ENCODE data around the gene WNT3. TPM values are rescaled to one million over a fixed set of nuclear protein-coding genes. Genes with fewer than 3 reads are reported as not detected.

WNT3 gene
- total and polyA plus RNA-seq, 2 of the 8 experiments (the other 6 are each of a cell fraction or from before 2014, with no cell fraction given) = 0.56 to 2.0 TPM

- no peak overlapping the region for H2BK120ac ChIP-seq (replicated peaks; ENCODE audit: low read depth, low read length)
- H4K5ac ChIP-seq (ENCODE audit: insufficient read length, low read depth, low read length) = no peak overlapping the region
- H2BK12ac ChIP-seq (ENCODE audit: low read depth, low read length) = peak overlapping the region; percentile 46; the same call in 1 of the 2 replicates
- POLR2A ChIA-PET (ENCODE audit: partially characterized antibody) = interaction anchor here (1.1 to 1.3 kb wide), 2 partner anchors 9 to 52 kb away, joined by 3 to 5 read pairs; no protein-coding TSS in a partner anchor
- H3K27ac ChIP-seq (ENCODE audit: low read depth, low read length) = no peak overlapping the region
- H2BK20ac ChIP-seq (ENCODE audit: low read length) = no peak overlapping the region; the same call in 1 of the 2 replicates
- H3K36me3 ChIP-seq (ENCODE audit: control insufficient read depth in 2 of 4, insufficient read depth in 4 of 4, low read length in 3 of 4) = no peaks in the 10 kb centered on the region
- H4K91ac ChIP-seq (replicated peaks; ENCODE audit: insufficient read length, low read length) = no peak overlapping the region
- DNase-seq (ENCODE audit: low read depth in 1 of 2, low spot score in 2 of 2) (no peak), FAIRE-seq (no peak)
- peak overlapping the region; percentile 71; the same call in 1 of the 2 replicates for H2AFZ ChIP-seq (ENCODE audit: low read length)
- H2BK5ac ChIP-seq (ENCODE audit: low read depth, low read length) = no peak overlapping the region
- peaks cover 2% of the 10 kb centered on the region; the same call in 1 of the 2 replicates for H3K23me2 ChIP-seq (ENCODE audit: low read depth, low read length)
- H3K79me2 ChIP-seq (ENCODE audit: control insufficient read depth in 1 of 2, insufficient read depth in 2 of 2, low read length in 2 of 2) = no peaks in the 10 kb centered on the region
- 0 out of 2 replicates have a peak overlapping the region, but pooled peaks have one; percentile 9 for H3K18ac ChIP-seq (ENCODE audit: extremely low read depth, low read length)
- H4K20me1 ChIP-seq (replicated peaks in 1 of 2; ENCODE audit: control insufficient read depth in 1 of 2, insufficient read depth in 2 of 2, low read length in 2 of 2) = no peaks in the 10 kb centered on the region
- peaks cover 0 to 5% (median 0%) of the 10 kb centered on the region in 4 experiments; a peak in 2 of 7 replicates for H3K27me3 ChIP-seq (replicated peaks in 1 of 4; ENCODE audit: control insufficient read depth in 3 of 4, extremely low read depth in 1 of 4, insufficient read depth in 3 of 4, low read length in 3 of 4)
- no peak overlapping the region for H3K14ac ChIP-seq (ENCODE audit: insufficient read length)
- H3K23ac ChIP-seq (ENCODE audit: insufficient read length) = no peak overlapping the region
- no peak overlapping the region for H2BK15ac ChIP-seq (ENCODE audit: low read length)
- no peak overlapping the region for H3K4me3 ChIP-seq (ENCODE audit: extremely low read depth in 1 of 4, insufficient read depth in 2 of 4, low read depth in 3 of 4, low read length in 4 of 4)
- peaks cover 0 to 8% (median 3%) of the 10 kb centered on the region in 4 experiments; a peak in 5 of 7 replicates for H3K4me1 ChIP-seq (replicated peaks in 1 of 4; ENCODE audit: control insufficient read depth in 3 of 4, insufficient read depth in 4 of 4, low read length in 3 of 4)
- H3K56ac ChIP-seq (replicated peaks; ENCODE audit: insufficient read length, low read depth, low read length) = no peak overlapping the region
- H2AK5ac ChIP-seq (ENCODE audit: low read depth, low read length) = no peak overlapping the region
- peak overlapping the region; percentile 14 for H3K4ac ChIP-seq (replicated peaks; ENCODE audit: insufficient read length, low read depth, low read length)
- no peaks in the 10 kb centered on the region for H3K9me3 ChIP-seq (ENCODE audit: insufficient read depth in 2 of 2, low read depth in 1 of 2, low read length in 1 of 2)
- H3K9ac ChIP-seq (replicated peaks in 1 of 4; ENCODE audit: extremely low read depth in 1 of 4, low read depth in 3 of 4, low read length in 3 of 4) = no peak overlapping the region
- WGBS, 2 experiments (ENCODE audit: extremely low coverage in 1 of 2, insufficient coverage in 1 of 2, insufficient read length in 1 of 2, insufficient replicate concordance in 2 of 2, low coverage in 1 of 2, low lambda C conversion rate in 2 of 2, missing lambda C conversion rate in 1 of 2) = 88% methylated on average over 8 of the region's 8 CpGs; no CpG with 5 or more reads in 1 of the 2 experiments
- H3K4me2 ChIP-seq (ENCODE audit: insufficient read depth in 1 of 2, low read depth in 2 of 2, low read length in 2 of 2) = no peak overlapping the region
- no peaks in the 10 kb centered on the region for H3K79me1 ChIP-seq (ENCODE audit: low read depth, low read length)
- H4K8ac ChIP-seq (ENCODE audit: extremely low read depth, insufficient read depth, low read length) = peak overlapping the region; percentile 86; the same call in 1 of the 2 replicates
- CTCF ChIA-PET (ENCODE audit: partially characterized antibody) = interaction anchor here (1.1 to 5.7 kb wide), 7 partner anchors 13 to 114 kb away, joined by 3 to 22 read pairs (median 5); no protein-coding TSS in a partner anchor
- no peak for TF ChIP-seq CTCF (IDR thresholded peaks at IDR 0.05; ENCODE audit: control extremely low read depth in 1 of 3, insufficient read depth in 1 of 3, low read depth in 1 of 3, low read length in 3 of 3)
- TF ChIP-seq POLR2A (IDR thresholded peaks at IDR 0.05; ENCODE audit: control extremely low read depth in 1 of 2, low read depth in 2 of 2, low read length in 2 of 2) = no peak
- TF ChIP-seq CHD2 (IDR thresholded peaks at IDR 0.05; ENCODE audit: low read length) = no peak
- no peak for TF ChIP-seq SIN3A (conservative IDR thresholded peaks at IDR 0.05 in 1 of 2, IDR thresholded peaks at IDR 0.05 in 1 of 2; ENCODE audit: low read depth in 1 of 2, low read length in 2 of 2)
- TF ChIP-seq RNF2 (IDR thresholded peaks at IDR 0.05; ENCODE audit: borderline replicate concordance, low read depth, low read length, missing control alignments, poor library complexity, severe bottlenecking) = no peak
- no peak for TF ChIP-seq USF2 (IDR thresholded peaks at IDR 0.05; ENCODE audit: low read length)
These were observed 45.1 kb upstream of the WNT3 start for GRCh38 chr17:46863383-46864121.

Measured in H1 (cell line).